GM19099 (cell line): Measurements from ENCODE around the gene NAA60.

Experiments used
- POLR2A ChIP-seq: IDR thresholded peaks from 3 replicates; pipeline ENCODE4 v1.6.1; 2011; ENCODE audit warnings: low read depth; ENCODE audit not compliant: insufficient read length; ENCODE audit errors: extremely low read depth

The NAA60 gene

DNA sequence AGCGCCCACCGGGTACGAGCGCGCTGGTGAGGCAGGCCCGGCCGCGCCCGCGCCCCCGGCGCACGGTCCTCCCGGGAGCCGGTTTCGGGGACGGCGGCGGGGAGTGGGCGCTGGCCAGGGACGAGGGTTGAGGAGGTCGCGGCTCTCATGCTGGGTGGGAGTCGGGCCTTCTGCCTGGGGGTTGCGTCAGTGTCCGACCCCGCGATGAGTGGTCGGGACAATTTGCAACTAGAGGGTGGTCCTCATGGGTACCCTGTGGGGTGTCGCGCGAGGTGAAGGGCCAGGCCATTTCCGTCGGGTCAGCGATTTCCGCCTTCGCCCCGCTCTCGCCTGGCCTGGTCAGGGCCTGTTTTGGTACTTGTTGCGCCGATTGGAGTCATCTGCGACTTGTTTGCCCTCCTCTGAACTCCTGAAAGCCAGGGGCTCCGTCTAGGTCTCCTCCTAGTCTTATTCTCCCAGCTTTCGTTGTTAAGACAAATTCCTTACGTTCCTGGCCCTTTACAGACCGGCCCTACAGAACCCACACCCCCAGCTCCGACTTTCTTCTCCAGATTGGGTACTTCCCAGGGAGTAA lies 14.9 kb downstream of the NAA60 start:
- no peak for TF ChIP-seq POLR2A

DNA sequence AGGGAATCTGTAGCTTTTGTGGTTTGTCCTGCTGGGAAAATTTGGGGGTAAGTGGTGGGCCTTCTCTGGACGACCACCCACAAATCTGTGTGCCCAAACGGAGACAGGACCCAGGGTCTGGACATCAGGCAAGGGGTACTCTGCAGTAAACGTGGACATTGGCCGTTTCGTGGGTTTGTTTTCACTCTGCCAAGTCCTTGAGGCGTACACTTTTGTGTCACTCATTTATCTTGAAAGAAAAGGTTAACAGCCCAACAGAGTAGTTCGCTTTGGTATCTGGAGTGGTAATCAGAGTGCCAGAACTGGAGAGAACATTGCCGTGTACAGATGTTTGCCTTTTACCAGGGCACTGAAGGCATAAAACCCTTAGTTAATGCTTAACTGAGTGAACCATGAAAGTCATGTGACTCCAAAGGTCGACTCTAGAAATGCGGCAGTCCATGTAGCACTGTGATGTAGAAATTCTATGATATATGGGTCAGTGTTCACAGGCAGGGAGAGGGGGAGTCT lies 15.4 kb downstream of the NAA60 start:
- TF ChIP-seq POLR2A = no peak

GRCh38 chr16:3459401-3460090 lies 16.1 kb downstream of the NAA60 start:
- no peak for TF ChIP-seq POLR2A

DNA sequence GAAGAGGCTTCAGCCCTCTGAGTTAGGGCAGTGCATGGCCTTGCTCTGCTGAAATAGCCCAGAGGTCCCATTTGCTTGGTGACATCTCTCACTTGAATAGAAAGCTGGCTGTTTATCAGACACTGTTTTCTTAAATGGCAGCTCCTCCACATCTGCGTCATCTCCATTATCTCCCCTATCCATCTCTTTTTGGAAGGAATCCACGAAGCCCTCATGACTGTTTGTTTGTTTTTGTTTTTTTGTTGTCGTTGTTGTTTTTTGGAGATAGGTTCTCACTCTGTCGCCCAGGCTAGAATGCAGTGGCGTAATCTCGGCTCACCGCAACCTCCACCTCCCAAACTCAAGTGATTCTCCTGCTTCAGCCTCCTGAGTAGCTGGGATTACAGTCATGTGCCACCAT lies 16.6 kb downstream of the NAA60 start:
- TF ChIP-seq POLR2A = no peak

DNA sequence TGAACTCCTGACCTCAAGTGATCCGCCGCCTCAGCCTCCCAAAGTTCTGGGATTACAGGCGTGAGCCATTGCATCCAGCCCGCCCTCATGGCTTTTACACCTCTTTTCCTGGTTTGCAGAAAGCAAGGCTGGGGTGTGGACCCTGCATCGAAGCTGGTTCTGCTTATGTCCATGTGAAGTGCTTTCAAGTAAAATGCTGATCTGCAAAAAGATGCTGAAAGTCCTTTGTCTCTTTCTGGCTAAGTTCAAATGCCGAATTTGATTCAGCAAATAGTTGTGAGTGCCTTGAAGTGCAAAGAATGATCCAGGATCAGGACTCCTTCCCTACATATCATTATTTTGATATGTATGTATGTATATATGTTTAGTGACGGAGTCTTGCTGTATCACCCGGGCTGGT lies 17.1 kb downstream of the NAA60 start:
- TF ChIP-seq POLR2A = no peak

DNA sequence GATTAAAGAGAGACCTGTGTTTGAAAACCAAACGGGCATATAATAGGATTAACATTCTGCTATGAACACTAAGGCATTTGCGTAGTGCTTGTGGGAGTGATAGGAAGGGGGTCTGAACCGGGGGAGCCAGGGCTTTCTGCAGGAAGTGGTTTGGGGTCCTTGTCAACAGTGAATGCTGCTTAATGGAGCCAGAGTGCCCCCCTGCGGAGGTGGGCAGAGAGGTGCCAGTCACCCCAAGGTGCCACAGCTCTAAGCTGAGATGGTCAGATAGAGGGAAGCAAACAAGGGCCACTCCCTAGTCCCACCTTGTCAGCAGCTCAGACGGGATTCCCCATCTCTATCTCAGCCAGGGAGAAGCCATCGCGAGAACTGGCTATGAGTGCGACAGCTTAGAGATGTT lies 17.7 kb downstream of the NAA60 start:
- no peak for TF ChIP-seq POLR2A

DNA sequence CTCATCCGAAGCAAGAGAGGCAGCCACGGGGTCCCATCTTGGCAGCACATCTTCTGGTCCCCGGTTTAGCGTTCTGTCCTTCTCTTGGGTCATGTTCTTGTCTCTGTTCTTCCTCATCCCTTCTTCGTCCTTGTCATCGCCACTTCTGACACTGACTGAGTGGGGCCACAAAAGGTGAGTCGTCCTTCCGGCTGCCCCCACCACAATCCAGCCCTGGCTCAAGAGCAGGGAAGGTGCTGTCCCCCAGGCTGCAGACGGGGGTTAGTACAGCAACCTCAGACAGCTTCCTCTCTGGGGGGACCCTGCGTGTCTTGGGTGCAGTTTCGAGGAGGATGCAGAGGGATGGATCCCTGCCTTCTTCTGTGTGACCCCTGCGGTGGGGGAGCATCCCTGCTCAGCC lies 21.8 kb downstream of the NAA60 start:
- no peak for TF ChIP-seq POLR2A

- no peak for TF ChIP-seq POLR2A
Observed at GRCh38 chr16:3465911-3466584, 22.6 kb downstream of the NAA60 start.

DNA sequence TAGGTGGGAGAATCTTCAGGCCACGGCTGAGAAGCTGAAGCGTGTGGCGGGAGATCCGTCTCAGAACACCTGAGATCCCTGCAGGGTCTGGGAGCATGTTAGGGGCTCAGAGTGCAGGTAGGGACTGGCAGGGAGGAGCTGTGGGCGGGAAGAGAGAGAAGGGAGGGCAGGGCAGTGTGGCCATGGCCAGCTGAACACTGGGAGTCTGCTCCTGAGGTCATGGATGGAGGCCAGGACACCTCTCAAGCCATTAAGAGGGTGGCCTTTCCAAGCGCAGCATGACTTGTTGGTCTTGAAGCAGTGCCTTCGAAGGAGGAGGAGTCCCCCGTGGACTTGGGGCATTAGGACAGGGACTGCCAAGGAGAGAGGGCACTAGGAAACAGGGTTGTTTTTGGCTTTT lies 23.7 kb downstream of the NAA60 start:
- TF ChIP-seq POLR2A = no peak

- TF ChIP-seq POLR2A = no peak
Observed at GRCh38 chr16:3467921-3468320, 24.4 kb downstream of the NAA60 start.

- TF ChIP-seq POLR2A = no peak
Observed at GRCh38 chr16:3468501-3468900, 25.0 kb downstream of the NAA60 start.

GRCh38 chr16:3469736-3470135 lies 26.3 kb downstream of the NAA60 start:
- TF ChIP-seq POLR2A = no peak

- no peak for TF ChIP-seq POLR2A
Observed at GRCh38 chr16:3470723-3471122, 27.2 kb downstream of the NAA60 start.

GRCh38 chr16:3471518-3472176 lies 28.2 kb downstream of the NAA60 start:
- TF ChIP-seq POLR2A = no peak

GRCh38 chr16:3472878-3473595 lies 29.6 kb downstream of the NAA60 start:
- TF ChIP-seq POLR2A = no peak
